Measurements from ENCODE around the gene NOM1.
A peak's percentile ranks its signal among the peaks of the same experiment; 100 is the strongest.
"Not testable (repeated sequence)": the region's sequence is repeated elsewhere in the genome, so short reads cannot be mapped to it uniquely, and the experiment has no call there.

The NOM1 gene, protein sequence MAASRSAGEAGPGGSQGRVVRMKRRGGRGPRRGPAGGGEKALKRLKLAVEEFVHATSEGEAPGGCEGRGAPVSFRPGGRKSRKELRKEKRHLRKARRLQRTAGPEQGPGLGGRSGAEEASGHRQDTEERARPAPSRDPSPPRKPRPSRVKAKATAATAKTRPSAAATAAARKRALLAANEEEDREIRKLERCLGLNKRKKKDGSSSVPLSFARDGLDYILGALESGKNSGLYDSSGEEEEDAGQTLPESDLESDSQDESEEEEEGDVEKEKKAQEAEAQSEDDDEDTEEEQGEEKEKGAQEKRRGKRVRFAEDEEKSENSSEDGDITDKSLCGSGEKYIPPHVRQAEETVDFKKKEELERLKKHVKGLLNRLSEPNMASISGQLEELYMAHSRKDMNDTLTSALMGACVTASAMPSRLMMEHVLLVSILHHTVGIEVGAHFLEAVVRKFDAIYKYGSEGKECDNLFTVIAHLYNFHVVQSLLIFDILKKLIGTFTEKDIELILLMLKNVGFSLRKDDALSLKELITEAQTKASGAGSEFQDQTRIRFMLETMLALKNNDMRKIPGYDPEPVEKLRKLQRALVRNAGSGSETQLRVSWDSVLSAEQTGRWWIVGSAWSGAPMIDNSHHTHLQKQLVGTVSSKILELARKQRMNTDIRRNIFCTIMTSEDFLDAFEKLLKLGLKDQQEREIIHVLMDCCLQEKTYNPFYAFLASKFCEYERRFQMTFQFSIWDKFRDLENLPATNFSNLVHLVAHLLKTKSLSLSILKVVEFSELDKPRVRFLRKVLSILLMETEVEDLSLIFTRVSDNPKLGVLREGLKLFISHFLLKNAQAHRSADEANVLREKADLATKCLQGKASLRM

DNA sequence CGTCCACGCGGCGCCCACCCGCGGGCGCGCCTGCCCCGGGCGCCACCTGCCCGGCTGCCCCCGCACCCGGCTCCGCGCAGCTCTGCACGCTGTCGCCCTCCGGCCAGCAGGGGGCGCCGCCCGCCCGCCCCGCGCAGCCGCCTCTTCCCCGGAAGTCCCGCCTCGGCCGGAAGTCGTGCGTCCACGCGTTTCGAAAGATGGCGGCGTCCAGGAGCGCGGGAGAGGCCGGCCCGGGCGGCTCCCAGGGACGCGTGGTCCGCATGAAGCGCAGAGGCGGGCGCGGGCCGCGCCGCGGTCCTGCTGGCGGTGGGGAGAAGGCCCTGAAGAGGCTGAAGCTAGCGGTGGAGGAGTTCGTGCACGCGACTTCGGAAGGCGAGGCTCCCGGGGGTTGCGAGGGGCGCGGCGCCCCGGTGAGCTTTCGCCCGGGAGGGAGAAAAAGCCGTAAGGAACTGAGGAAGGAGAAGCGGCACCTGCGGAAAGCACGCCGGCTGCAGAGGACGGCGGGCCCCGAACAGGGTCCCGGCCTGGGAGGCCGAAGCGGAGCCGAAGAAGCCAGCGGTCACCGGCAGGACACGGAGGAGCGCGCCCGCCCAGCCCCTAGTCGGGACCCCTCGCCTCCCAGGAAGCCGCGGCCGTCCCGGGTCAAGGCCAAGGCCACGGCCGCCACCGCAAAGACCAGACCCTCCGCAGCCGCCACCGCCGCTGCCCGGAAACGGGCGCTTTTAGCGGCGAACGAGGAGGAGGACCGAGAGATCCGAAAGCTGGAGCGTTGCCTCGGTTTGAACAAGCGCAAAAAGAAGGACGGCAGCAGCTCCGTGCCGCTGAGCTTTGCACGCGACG is at the start of gene NOM1:
TSS of gene NOM1 (plus strand) at position 172 of the 840 bp plus-strand sequence. CDS start at position 198, 26 bp downstream.
- peak; percentile 60 to 88 for DNase-seq

DNA sequence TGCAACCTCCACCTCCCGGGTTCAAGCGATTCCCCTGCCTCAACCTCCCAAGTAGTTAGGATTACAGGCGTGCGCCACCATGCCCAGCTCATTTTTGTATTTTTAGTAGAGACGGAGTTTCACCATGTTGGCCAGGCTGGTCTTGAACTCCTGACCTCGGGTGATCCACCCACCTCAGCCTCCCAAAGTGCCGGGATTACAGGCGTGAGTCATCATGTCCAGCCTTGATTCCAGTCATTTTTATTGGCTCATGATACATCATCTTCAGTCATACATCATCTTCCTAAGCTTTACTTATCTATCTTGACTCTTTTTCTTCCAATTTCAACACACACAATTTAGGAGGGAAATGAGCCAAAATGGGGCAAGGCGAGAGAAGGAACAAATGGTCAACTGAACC is 49.4 kb upstream of the NOM1 start:
- not testable (repeated sequence) for DNase-seq

DNA sequence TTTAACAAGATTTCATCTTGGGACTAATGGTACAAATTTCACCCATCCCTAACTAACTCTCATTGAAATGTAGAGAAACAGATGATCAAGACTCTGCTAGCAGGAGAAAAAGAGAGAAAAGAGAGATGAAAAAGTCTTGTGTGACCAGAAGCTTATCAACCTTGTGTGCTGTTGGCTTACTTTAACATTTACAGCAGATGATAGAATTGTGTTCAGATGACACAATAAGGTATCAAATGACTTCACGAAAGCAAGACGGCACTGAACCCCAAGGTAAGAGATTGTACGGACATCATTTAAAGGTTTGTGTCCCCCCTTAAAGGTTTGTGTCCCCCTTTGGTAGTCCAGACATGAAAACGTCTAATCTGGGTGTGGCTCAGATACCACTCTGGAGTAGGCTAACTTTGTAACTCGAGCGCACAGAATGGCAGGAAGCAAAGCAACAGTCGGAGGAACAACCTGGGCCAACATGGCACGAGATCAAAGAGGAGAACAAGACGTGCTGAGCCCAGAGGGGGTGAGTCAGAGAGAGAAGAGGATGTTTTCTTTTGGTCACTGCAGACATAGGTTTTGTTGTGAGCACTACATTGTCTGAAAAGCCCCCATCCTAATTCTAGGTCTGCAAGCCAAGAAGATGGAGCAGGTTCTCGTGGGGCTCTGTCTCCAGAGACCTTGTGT is 46.1 kb upstream of the NOM1 start:
- DNase-seq: no peak

DNA sequence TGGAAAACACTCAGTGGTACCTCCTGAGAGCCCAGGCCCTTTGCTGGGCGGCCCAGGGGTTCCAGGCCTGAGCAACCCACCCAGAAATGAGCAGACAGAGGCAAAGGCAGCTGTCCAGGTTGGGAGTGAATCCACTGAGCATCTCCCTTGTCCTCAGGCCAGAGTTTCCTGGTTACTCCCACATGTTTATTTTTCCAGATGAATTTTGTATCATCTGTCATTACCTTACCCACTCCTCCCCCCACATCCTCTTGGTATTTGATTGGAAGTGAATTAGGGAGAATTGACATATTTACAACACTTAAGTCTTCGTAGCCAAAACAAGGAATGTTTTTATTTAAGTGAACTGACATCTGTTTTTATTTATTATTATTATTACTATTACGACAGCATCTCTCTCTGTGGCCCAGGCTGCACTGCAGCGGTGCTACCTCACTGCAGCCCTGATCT is 43.3 kb upstream of the NOM1 start:
- no peak for DNase-seq

DNA sequence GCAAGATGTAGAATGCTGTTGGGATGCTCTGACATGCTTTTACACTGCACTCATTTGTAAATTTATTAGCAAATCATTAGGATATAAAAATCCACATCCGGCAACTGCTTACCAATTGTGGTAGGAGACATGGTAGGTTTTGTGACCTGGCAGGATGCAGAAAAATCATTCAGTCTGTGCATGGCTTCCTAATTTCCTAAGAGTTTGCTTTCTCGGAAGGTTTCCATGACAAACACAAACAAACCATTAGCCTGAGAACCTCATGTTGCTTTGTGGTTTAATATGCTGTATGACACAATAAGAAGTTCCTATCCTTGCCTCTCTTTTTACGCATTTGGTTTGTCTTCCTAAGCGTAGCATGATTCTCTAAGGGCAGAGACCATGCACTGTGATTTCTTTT is 41.9 kb upstream of the NOM1 start:
- no peak for DNase-seq

DNA sequence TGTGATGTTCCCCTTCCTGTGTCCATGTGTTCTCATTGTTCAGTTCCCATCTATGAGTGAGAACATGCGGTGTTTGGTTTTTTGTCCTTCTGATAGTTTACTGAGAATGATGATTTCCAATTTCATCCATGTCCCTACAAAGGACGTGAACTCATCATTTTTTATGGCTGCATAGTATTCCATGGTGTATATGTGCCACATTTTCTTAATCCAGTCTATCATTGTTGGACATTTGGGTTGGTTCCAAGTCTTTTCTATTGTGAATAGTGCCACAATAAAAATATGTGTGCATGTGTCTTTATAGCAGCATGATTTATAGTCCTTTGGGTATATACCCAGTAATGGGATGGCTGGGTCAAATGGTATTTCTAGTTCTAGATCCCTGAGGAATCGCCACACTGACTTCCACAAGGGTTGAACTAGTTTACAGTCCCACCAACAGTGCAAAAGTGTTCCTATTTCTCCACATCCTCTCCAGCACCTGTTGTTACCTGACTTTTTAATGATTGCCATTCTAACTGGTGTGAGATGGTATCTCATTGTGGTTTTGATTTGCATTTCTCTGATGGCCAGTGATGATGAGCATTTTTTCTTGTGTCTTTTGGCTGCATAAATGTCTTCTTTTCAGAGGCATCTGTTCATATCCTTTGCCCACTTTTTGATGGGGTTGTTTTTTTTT is 39.8 kb upstream of the NOM1 start:
- DNase-seq: not testable (repeated sequence)

DNA sequence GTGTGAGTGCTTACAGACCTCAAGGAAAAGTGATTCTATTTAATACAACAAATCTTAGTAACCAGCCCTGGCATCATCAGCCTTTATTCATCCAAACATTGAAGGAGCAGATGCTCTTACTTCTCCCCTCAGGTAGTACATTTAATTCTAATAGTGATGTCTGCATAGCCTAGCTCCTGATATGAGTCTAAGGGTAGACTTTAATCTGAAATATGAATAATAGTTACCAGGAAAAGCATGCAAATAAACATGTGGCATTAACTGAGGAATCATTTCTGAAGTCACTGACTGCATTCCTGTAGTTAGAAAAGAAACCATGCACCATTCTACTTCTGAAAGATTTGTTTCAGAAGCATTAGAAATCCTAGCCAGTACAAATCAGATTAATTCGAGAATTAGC is 30.9 kb upstream of the NOM1 start:
- no peak for DNase-seq

DNA sequence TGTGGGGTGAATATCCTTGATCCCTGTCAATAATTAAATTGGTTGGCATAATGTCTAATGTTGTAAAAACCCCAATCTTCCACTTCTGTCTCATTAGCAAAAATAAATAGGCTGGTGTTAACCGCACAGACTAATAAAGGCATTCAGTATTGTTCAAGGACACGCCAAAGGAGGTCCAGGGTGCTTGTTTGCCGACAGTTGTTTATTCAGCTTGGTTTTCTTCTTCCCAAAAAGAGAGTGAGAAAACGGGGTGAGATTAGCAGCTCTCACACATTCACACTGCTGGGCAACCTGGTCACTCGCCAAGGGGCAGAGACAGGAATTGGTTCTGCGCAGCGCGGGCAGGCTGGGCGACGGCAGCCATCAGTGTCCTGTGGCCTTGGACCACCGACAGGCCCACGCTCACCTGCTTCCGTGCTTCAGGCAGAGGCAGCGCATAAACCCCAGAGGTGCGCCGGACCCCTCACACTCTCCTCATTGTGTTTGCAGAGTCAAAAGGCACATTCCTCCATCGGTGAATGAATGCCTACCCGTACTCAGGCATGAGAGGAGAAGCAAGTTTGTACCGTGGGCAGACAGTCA is 30.3 kb upstream of the NOM1 start:
- no peak for DNase-seq

DNA sequence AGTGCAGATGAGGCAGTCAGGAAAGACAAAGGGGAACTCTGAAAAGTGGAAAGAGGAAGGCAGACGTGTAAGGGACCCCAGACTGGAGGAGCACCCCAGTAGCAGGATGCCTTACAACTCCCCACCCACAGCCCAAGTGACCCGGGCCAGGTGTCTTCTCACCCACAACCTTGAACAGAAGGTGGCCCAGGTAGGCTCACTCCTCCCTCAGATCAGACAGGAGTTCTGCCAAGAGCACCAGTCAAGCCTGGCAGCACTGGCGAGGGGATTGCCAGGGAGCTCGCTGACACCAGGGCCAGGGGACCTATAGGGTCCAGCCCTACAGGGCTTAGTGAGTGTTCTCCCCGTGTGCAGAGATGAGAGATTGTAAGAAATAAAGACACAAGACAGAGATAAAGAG is 29.4 kb upstream of the NOM1 start:
- DNase-seq: no peak

DNA sequence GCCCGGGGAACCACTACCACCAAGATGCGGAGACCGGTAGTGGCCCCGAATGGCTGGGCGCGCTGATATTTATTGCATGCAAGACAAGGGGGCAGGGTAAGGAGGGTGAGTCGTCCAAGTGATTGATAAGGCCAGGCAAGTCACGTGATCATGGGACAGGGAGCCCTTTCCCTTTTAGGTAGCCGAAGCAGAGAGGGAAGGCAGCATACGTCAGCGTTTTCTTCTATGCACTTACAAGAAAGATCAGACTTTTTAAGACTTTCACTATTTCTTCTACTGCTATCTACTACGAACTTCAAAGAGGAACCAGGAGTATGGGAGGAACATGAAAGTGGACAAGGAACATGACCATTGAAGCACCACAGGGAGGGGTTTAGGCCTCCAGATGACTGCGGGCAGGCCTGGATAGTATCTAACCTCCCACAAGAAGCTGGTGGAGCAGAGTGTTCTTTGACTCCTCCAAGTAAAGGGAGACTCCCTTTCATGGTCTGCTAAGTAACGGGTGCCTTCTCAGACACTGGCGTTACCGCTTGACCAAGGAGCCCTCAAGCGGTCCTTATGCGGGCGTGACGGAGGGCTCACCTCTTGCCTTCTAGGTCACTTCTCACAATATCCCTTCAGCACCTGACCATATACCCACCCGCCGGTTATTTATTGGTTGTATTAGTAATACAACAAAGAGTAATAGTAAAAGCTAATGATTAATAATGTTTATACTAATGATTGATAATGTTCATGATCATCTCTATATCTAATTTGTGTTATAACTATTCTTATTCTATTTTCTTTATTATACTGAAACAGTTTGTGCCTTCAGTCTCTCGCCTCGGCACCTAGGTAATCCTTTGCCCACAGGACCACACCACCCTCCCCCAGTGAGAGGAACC is 28.8 kb upstream of the NOM1 start:
- not testable (repeated sequence) for DNase-seq

DNA sequence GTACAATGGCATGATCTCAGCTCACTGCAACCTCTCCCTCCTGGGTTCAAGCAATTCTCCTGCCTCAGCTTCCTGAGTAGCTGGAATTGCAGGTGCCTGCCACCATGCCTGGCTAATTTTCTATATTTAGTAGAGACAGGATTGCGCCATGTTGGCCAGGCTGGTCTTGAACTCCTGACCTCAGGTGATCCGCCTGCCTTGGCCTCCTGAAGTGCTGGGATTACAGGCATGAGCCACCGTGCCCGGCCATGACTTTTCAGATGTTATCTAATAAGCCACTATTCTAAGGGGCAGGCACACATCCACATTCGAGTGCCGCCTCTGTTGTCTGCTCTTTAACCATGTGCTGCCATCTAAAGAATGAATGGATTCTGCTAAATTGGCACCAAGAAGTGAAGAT is 27.2 kb upstream of the NOM1 start:
- DNase-seq: not testable (repeated sequence)

DNA sequence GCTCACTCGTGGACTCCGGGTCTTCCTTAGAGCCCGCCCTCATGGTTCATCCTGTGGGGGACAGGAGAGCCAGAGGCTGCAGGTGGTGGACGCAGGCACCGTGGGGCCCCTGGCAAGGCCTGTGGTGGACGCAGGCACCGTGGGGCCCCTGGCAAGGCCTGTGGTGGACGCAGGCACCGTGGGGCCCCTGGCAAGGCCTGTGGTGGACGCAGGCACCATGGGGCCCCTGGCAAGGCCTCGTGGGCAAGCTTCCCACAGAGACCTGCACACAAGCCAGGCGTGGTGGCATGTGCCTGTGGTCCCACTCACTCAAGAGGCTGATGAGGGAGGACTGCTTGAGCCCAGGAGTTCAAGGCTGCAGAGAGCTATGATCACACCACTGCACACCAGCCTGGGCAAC is 23.7 kb upstream of the NOM1 start:
- not testable (repeated sequence) for DNase-seq

DNA sequence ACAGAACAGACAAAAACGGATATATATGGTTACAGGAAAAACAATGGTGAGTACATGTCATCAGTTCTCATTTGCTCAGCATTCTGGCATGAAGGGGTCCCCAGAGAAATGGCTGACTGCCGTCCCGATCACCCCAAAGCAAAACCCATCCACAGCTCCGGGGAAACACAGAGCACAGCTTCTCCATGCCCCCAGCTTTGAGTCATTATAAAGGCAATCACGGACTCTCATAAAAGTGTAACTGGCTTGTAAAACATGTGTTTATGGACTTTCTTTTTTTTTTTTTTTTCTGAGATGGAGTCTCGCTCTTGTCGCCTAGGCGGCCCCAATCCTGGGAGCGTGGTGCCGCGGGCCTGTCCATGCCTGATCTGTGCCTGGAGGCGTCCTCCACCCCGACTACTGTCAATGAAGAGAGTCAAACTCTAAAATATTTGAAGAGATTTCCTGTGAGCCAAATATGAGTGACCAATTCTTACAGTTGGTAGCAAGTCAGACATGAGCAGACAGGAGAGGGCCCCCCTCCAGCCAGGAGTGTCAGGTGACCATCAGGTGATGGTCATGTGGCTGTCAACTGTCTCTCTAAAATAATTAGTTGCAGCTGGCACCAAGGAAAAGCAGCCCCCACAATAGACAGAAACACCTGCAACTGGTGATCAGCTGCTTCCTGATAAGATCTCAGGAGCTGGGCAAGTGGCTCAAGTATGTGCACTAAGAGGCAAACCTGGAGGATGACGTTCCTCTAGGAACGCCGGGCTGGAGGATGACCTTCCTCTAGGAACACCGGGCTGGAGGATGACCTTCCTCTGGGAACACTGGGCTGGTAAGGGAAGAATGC is 21.7 kb upstream of the NOM1 start:
- DNase-seq: no peak

DNA sequence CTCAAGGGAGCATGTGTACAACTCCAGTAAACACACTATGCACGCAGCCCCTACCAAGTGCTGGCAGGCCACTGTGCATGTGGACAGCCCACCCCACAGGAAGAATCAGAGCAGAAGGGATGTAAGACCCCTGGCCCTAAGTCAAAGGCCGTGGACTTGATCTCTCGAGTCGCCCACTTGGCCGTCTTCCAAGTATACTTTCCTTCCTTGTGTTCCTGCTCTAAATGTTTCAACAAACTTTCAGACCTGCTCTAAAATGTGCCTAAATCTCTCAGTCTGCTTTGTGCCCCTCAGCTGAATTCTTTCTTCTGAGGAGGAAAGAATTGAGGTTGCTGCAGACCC is 21.1 kb upstream of the NOM1 start:
- DNase-seq: no peak

DNA sequence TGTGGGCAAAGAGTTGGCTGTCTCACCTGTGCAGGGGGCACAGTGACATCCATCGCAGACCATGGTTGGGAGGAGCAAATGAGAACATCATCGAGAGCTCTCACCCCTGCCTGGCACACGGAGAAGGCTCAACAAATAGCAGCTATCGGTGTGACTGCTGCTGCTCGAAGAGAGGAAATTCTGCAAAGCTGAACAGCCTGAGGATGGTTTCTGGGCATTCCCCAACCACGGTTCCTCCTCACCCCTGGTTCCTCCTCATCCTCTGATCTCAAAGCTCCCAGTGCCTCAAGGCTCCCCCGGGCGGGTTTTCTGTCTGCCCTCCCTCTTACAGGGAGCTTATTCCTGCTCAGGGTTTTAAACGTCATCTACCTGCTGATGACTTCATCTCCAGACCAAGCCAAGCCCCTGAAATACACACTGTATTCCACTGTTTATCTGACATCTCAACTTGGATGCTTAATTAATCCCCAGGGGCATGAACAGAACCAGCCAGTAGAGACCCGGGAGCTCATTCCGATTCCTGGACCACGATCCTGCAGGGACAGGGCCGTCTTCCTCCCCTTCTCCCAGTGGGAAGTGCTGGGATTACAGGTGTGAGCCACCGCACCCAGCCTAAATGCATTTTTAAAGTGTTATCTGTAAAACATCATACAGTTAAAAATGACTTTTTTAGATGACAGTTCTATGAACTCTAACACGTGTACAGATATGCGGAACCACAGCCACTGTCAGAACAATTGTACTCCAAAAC is 19.5 kb upstream of the NOM1 start:
- no peak for DNase-seq

DNA sequence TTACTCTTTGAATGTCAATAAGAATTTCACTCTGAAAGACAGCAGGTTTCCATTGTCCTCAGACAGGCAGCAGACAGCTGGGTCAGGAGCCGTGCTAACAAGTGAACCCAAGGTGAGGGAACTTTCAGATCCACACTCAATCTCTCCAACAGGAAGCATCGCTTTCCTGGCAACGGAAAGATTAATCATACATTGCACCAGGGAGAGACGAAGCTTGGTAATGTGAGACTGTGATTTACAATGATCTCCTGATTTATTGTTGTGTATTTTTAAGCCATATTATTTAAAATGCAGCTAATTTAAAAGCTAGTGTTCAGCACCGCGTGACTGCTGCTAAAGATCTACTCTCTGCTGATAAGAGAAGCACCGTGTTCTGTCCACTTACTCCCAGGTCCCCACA is 17.5 kb upstream of the NOM1 start:
- DNase-seq: no peak

DNA sequence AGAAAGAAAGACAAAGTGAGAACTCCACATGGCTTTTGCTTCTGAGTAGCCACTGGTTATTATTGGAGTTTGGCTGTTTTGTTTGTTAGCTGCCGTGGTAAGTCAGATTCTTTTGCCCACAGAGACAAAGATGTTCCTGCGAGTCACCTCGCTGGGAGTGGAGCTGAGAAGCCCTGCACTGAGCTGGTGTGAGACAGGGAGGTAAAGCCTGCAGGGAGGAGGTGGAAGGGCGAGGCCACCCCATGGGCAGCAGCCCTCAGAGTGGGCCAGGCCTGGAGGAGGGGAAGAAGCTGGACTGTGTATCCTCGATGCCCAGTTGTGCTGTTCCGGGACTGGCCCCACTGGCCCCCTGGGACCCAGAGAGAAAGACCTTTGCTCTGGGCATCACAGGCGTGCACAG is 14.3 kb upstream of the NOM1 start:
- DNase-seq: no peak

DNA sequence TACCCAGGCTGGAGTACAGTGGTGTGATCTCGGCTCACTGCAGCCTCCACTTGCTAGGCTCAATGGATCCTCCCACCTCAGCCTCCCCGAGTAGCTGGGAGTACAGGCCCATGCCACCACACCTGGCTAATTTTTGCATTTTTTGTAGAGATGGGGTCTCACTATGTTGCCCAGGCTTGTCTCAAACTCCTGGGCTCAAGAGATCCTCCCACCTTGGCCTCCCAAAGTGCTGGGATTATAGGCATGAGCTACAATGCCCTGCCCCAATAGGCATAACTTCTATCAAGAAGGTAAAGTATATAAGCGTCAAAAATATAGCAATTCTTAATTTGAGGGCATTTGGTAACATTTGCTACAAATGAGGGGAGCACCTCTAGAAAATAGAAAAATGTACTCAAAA is 12.7 kb upstream of the NOM1 start:
- not testable (repeated sequence) for DNase-seq
